ENCODE results near the gene TOMT.

TOMT gene

DNA sequence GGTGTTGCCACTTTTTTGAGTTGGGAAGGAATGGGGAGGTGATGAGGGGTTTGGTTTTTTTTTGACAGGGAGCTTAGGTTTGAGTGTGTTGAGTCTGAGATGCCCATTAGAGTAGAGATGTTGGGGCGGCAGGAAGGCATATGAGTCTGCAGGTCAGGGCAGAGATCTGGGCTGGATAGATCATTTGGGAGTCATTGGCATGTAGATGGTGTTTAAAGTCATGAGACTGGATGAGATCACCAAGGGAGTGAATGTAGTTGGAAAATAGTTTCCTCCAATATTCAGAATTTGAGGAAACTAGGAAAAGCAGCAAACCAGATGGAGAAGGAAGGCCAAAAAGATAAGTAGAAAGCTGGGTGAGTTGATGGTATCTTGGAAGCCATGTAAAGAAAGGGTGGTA, 8.8 kb downstream of the TOMT start:
- TF ChIP-seq YY1 (IDR thresholded peaks at IDR 0.05; ENCODE audit: insufficient read depth, insufficient read length) (no peak), SUZ12 (IDR thresholded peaks at IDR 0.05; ENCODE audit: extremely low read depth, insufficient read depth, insufficient read length) (no peak), ZNF274 (IDR thresholded peaks at IDR 0.05; ENCODE audit: low read depth, low read length) (no peak)
- H3K9me3 ChIP-seq (ENCODE audit: insufficient read depth, low read length) = no peaks in the 10 kb centered on the region
- no peak overlapping the region for H3K4me3 ChIP-seq (ENCODE audit: insufficient read length, low read depth)
- H3K9ac ChIP-seq (ENCODE audit: insufficient read length, low read depth) = no peak overlapping the region
- H3K27me3 ChIP-seq (ENCODE audit: insufficient read depth, insufficient read length) = no peaks in the 10 kb centered on the region
- peaks cover 16% of the 10 kb centered on the region for H3K36me3 ChIP-seq (ENCODE audit: insufficient read depth, insufficient read length, low read length)
- no peak for DNase-seq (ENCODE audit: low read depth, low spot score)
- no peaks in the 10 kb centered on the region for H3K4me1 ChIP-seq (ENCODE audit: insufficient read depth, insufficient read length)

DNA sequence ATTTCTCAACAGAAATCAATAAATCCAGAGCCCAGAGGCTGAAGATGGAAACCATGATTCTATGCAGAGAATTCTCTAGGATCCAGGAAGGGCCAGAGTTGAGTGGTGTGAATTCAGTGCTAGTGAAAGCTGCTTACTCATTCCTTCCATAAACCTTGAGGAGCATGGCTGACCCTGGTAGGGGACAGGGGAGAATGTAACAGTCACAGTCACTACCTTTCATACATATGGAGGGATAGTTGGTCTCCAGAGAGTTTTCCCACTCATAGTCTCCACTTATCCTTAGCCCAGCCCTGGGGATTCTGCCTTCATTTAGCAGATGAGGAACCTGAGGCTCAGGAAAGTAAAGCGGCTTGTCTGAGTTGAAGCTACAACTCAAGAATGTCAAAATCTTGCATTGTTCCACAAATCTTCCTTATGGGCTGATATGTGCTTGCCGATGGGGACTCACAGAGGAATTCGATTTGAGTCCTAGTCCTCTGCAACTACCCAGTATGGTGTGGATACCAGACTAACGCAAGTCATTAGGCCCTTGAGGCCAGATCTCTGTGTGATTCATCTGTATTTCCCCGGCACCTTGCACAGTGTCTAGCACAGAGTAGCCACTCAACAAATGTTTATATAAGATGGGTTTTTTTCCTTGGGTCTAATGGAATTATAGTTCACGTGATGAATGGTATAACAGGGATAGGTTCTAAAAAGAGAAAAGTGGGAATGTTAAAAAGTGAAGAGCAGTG, 10.5 kb downstream of the TOMT start:
- DNase-seq (ENCODE audit: low read depth, low spot score) = no peak
- no peak for TF ChIP-seq ZNF274 (IDR thresholded peaks at IDR 0.05; ENCODE audit: low read depth, low read length)
- no peak for TF ChIP-seq YY1 (IDR thresholded peaks at IDR 0.05; ENCODE audit: insufficient read depth, insufficient read length)
- TF ChIP-seq SUZ12 (IDR thresholded peaks at IDR 0.05; ENCODE audit: extremely low read depth, insufficient read depth, insufficient read length) = no peak
- no peaks in the 10 kb centered on the region for H3K9me3 ChIP-seq (ENCODE audit: insufficient read depth, low read length)

GRCh38 chr11:72119198-72119597, 13.5 kb downstream of the TOMT start:
- Histone ChIP-seq H3K4me1 (ENCODE audit: insufficient read depth, insufficient read length) (no peaks in the 10 kb centered on the region), H3K27me3 (ENCODE audit: insufficient read depth, insufficient read length) (no peaks in the 10 kb centered on the region), H3K9me3 (ENCODE audit: insufficient read depth, low read length) (peaks cover 6% of the 10 kb centered on the region; the same call in 1 of the 2 replicates), H3K9ac (ENCODE audit: insufficient read length, low read depth) (no peak overlapping the region), H3K36me3 (ENCODE audit: insufficient read depth, insufficient read length, low read length) (no peaks in the 10 kb centered on the region), H3K4me3 (ENCODE audit: insufficient read length, low read depth) (no peak overlapping the region)
- TF ChIP-seq SUZ12 (IDR thresholded peaks at IDR 0.05; ENCODE audit: extremely low read depth, insufficient read depth, insufficient read length) (no peak), YY1 (IDR thresholded peaks at IDR 0.05; ENCODE audit: insufficient read depth, insufficient read length) (no peak), ZNF274 (IDR thresholded peaks at IDR 0.05; ENCODE audit: low read depth, low read length) (no peak)
- DNase-seq (ENCODE audit: low read depth, low spot score) = no peak

More for the DNA sequence above, 10.5 kb downstream of the TOMT start:
- Histone ChIP-seq H3K36me3 (ENCODE audit: insufficient read depth, insufficient read length, low read length) (peaks cover 1% of the 10 kb centered on the region), H3K4me1 (ENCODE audit: insufficient read depth, insufficient read length) (no peaks in the 10 kb centered on the region), H3K9ac (ENCODE audit: insufficient read length, low read depth) (no peak overlapping the region), H3K4me3 (ENCODE audit: insufficient read length, low read depth) (no peak overlapping the region), H3K27me3 (ENCODE audit: insufficient read depth, insufficient read length) (no peaks in the 10 kb centered on the region)

GRCh38 chr11:72120930-72121329, 15.2 kb downstream of the TOMT start:
- no peaks in the 10 kb centered on the region for H3K36me3 ChIP-seq (ENCODE audit: insufficient read depth, insufficient read length, low read length)
- H3K27me3 ChIP-seq (ENCODE audit: insufficient read depth, insufficient read length) = no peaks in the 10 kb centered on the region
- peaks cover 14% of the 10 kb centered on the region; the same call in 1 of the 2 replicates for H3K9me3 ChIP-seq (ENCODE audit: insufficient read depth, low read length)
- H3K4me1 ChIP-seq (ENCODE audit: insufficient read depth, insufficient read length) = no peaks in the 10 kb centered on the region
- TF ChIP-seq SUZ12 (IDR thresholded peaks at IDR 0.05; ENCODE audit: extremely low read depth, insufficient read depth, insufficient read length) (no peak), YY1 (IDR thresholded peaks at IDR 0.05; ENCODE audit: insufficient read depth, insufficient read length) (no peak), ZNF274 (IDR thresholded peaks at IDR 0.05; ENCODE audit: low read depth, low read length) (no peak)
- no peak for DNase-seq (ENCODE audit: low read depth, low spot score)
- H3K9ac ChIP-seq (ENCODE audit: insufficient read length, low read depth) = no peak overlapping the region
- no peak overlapping the region for H3K4me3 ChIP-seq (ENCODE audit: insufficient read length, low read depth)

GRCh38 chr11:72122607-72123006, 16.9 kb downstream of the TOMT start:
- H3K4me1 ChIP-seq (ENCODE audit: insufficient read depth, insufficient read length) = no peaks in the 10 kb centered on the region
- H3K9me3 ChIP-seq (ENCODE audit: insufficient read depth, low read length) = peaks cover 16% of the 10 kb centered on the region
- no peaks in the 10 kb centered on the region for H3K36me3 ChIP-seq (ENCODE audit: insufficient read depth, insufficient read length, low read length)
- no peak for DNase-seq (ENCODE audit: low read depth, low spot score)
- no peak overlapping the region for H3K4me3 ChIP-seq (ENCODE audit: insufficient read length, low read depth)
- no peak for TF ChIP-seq SUZ12 (IDR thresholded peaks at IDR 0.05; ENCODE audit: extremely low read depth, insufficient read depth, insufficient read length)
- TF ChIP-seq ZNF274 (IDR thresholded peaks at IDR 0.05; ENCODE audit: low read depth, low read length) = no peak
- no peak overlapping the region for H3K9ac ChIP-seq (ENCODE audit: insufficient read length, low read depth)
- no peaks in the 10 kb centered on the region for H3K27me3 ChIP-seq (ENCODE audit: insufficient read depth, insufficient read length)

DNA sequence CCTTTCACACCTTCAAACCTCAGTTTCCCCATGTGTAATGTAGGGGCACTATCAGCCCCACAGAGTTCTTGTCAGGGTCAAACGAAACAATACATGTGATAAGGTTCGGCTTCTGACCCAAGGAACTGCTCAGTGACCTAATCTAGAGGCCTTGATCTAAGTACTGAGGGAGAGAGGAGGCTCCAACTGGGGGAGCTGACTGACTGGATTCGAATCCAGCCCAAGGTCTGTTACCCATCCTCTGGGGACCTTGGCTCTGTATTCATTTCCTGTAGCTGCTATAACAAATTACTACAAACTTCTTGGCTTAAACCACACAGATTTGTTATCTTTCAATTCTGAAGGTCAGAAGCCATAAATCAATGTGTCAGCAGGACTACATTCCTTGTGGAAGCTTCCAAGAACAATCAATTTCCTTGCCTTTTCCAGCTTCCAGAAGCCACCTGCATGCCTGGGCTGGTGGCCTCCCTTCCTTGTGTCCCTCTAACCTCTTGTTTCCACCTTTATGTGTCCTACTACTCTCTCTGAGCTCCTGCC, 17.5 kb downstream of the TOMT start:
- H3K4me3 ChIP-seq (ENCODE audit: insufficient read length, low read depth) = no peak overlapping the region
- no peak for DNase-seq (ENCODE audit: low read depth, low spot score)
- TF ChIP-seq SUZ12 (IDR thresholded peaks at IDR 0.05; ENCODE audit: extremely low read depth, insufficient read depth, insufficient read length) = no peak
- TF ChIP-seq ZNF274 (IDR thresholded peaks at IDR 0.05; ENCODE audit: low read depth, low read length) = no peak
- TF ChIP-seq YY1 (IDR thresholded peaks at IDR 0.05; ENCODE audit: insufficient read depth, insufficient read length) = no peak
- H3K27me3 ChIP-seq (ENCODE audit: insufficient read depth, insufficient read length) = no peaks in the 10 kb centered on the region
- H3K9ac ChIP-seq (ENCODE audit: insufficient read length, low read depth) = no peak overlapping the region
- no peaks in the 10 kb centered on the region for H3K36me3 ChIP-seq (ENCODE audit: insufficient read depth, insufficient read length, low read length)
- no peaks in the 10 kb centered on the region for H3K4me1 ChIP-seq (ENCODE audit: insufficient read depth, insufficient read length)
- peaks cover 22% of the 10 kb centered on the region for H3K9me3 ChIP-seq (ENCODE audit: insufficient read depth, low read length)

- Histone ChIP-seq H3K27me3 (ENCODE audit: insufficient read depth, insufficient read length) (no peaks in the 10 kb centered on the region), H3K9ac (ENCODE audit: insufficient read length, low read depth) (no peak overlapping the region), H3K4me3 (ENCODE audit: insufficient read length, low read depth) (no peak overlapping the region), H3K36me3 (ENCODE audit: insufficient read depth, insufficient read length, low read length) (no peaks in the 10 kb centered on the region), H3K9me3 (ENCODE audit: insufficient read depth, low read length) (peaks cover 31% of the 10 kb centered on the region), H3K4me1 (ENCODE audit: insufficient read depth, insufficient read length) (no peaks in the 10 kb centered on the region)
- TF ChIP-seq YY1 (IDR thresholded peaks at IDR 0.05; ENCODE audit: insufficient read depth, insufficient read length) = no peak
- no peak for TF ChIP-seq SUZ12 (IDR thresholded peaks at IDR 0.05; ENCODE audit: extremely low read depth, insufficient read depth, insufficient read length)
- TF ChIP-seq ZNF274 (IDR thresholded peaks at IDR 0.05; ENCODE audit: low read depth, low read length) = no peak
- DNase-seq (ENCODE audit: low read depth, low spot score) = no peak
These were observed 18.3 kb downstream of the TOMT start for GRCh38 chr11:72124046-72124445.

Measured in NT2/D1 (cell line).